Measurements from ENCODE around the gene LIPN. TPM values are rescaled to one million over a fixed set of nuclear protein-coding genes. Genes with fewer than 3 reads are reported as not detected.
A peak's percentile ranks its signal among the peaks of the same experiment; 100 is the strongest.

LIPN gene
- total RNA-seq, 4 donors from 2014 or later, result 0.19 to 2.2 TPM; not detected in 2

GRCh38 chr10:88744002-88744401 is 15.8 kb upstream of the LIPN start:
- Histone ChIP-seq H3K36me3 (no peaks in the 10 kb centered on the region), H3K27me3 (peaks cover 0 to 41% (median 0%) of the 10 kb centered on the region in 4 donors), H3K9me3 (peaks cover 0 to 12% (median 0%) of the 10 kb centered on the region in 3 donors), H3K4me3 (no peak overlapping the region), H3K4me1 (no peaks in the 10 kb centered on the region), H3K27ac (no peak overlapping the region)
- intact Hi-C loops (cut with DNase I), result no loop called here
- WGBS, 2 donors, result 79 to 84% methylated on average over 3 to 5 of the region's 5 CpGs
- peak in 1 of 6 experiments; percentile 33 for TF ChIP-seq CTCF (IDR thresholded peaks at IDR 0.05)
- TF ChIP-seq POLR2A (IDR thresholded peaks at IDR 0.05), result no peak
- DNase-seq, result no peak

GRCh38 chr10:88745633-88746032 is 14.2 kb upstream of the LIPN start:
- Histone ChIP-seq H3K27me3 (peaks cover 0 to 31% (median 0%) of the 10 kb centered on the region in 4 donors), H3K27ac (no peak overlapping the region), H3K4me1 (no peaks in the 10 kb centered on the region), H3K36me3 (no peaks in the 10 kb centered on the region), H3K9me3 (peaks cover 0 to 12% (median 0%) of the 10 kb centered on the region in 3 donors), H3K4me3 (no peak overlapping the region)
- 85 to 92% methylated on average over 1 of the region's 1 CpG for WGBS, 2 donors
- TF ChIP-seq CTCF (IDR thresholded peaks at IDR 0.05) (no peak), POLR2A (IDR thresholded peaks at IDR 0.05) (no peak)
- DNase-seq, result no peak
- intact Hi-C loops (cut with DNase I), result no loop called here

GRCh38 chr10:88754287-88754686 is 5.5 kb upstream of the LIPN start:
- TF ChIP-seq CTCF (IDR thresholded peaks at IDR 0.05), result no peak
- no peak for TF ChIP-seq POLR2A (IDR thresholded peaks at IDR 0.05)
- H3K9me3 ChIP-seq, result no peaks in the 10 kb centered on the region
- no peak overlapping the region for H3K27ac ChIP-seq
- intact Hi-C loops (cut with DNase I), result no loop called here
- no peak overlapping the region for H3K4me3 ChIP-seq
- H3K27me3 ChIP-seq, result no peaks in the 10 kb centered on the region
- no peaks in the 10 kb centered on the region for H3K36me3 ChIP-seq
- no peaks in the 10 kb centered on the region for H3K4me1 ChIP-seq
- DNase-seq, result no peak

- no peaks in the 10 kb centered on the region for H3K27me3 ChIP-seq
- no peak overlapping the region for H3K27ac ChIP-seq
- intact Hi-C loops (cut with DNase I), result no loop called here
- WGBS, 2 donors, result 43 to 59% methylated on average over 3 of the region's 3 CpGs
- no peaks in the 10 kb centered on the region for H3K9me3 ChIP-seq
- no peaks in the 10 kb centered on the region for H3K36me3 ChIP-seq
- no peak for DNase-seq
- no peak for TF ChIP-seq CTCF (IDR thresholded peaks at IDR 0.05)
- TF ChIP-seq POLR2A (IDR thresholded peaks at IDR 0.05), result no peak
- no peaks in the 10 kb centered on the region for H3K4me1 ChIP-seq
- H3K4me3 ChIP-seq, result no peak overlapping the region
These were observed 4.1 kb upstream of the LIPN start for GRCh38 chr10:88755753-88756152.

- H3K36me3 ChIP-seq, result no peaks in the 10 kb centered on the region
- no peak overlapping the region for H3K27ac ChIP-seq
- TF ChIP-seq CTCF (IDR thresholded peaks at IDR 0.05) (no peak), POLR2A (IDR thresholded peaks at IDR 0.05) (no peak)
- WGBS, 2 donors, result 0% methylated on average over 1 of the region's 1 CpG
- no peaks in the 10 kb centered on the region for H3K27me3 ChIP-seq
- intact Hi-C loops (cut with DNase I), result no loop called here
- no peak overlapping the region for H3K4me3 ChIP-seq
- DNase-seq, result no peak
- H3K4me1 ChIP-seq, result no peaks in the 10 kb centered on the region
- no peaks in the 10 kb centered on the region for H3K9me3 ChIP-seq
These were observed 3.2 kb upstream of the LIPN start for GRCh38 chr10:88756660-88757059.
